Breast epithelium (tissue), 3 donors: ENCODE data around the gene TUG1.

ENCODE experiments used
- POLR2A ChIP-seq: fragments of 450-650 bp; IDR thresholded peaks from one replicate; pipeline ENCODE4 v1.6.1; 2016; ENCODE audit warnings: antibody characterized with exemption, mild to moderate bottlenecking, moderate library complexity
- TF ChIP-seq, protein P1 (sequence below), 3 donors: fragments of 450-650 bp; IDR thresholded peaks; one replicate each; pipeline ENCODE4 v1.5.1; 2016 to 2017; ENCODE audit warnings: antibody characterized with exemption in 3 of 3, mild to moderate bottlenecking in 3 of 3, moderate library complexity in 3 of 3

DNA sequence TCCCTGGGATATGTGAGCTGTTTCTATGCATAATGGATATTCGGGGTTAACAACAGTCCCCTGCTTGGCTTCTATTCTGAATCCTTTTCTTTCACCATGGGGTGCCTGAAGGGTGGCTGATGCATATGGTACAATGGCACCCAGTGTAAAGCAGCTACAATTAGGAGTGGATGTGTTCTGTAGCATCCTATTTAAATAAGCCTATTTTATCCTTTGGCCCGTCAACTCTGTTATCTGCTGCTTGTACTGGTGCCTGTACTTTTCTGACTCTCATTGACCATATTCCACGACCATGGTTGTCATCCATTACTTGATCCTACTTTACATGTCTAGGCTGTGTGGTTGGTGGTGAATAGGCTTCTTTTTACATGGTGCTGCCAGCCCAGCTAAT, 1.3 kb downstream of the TUG1 start:
- TF ChIP-seq, protein P1, sequence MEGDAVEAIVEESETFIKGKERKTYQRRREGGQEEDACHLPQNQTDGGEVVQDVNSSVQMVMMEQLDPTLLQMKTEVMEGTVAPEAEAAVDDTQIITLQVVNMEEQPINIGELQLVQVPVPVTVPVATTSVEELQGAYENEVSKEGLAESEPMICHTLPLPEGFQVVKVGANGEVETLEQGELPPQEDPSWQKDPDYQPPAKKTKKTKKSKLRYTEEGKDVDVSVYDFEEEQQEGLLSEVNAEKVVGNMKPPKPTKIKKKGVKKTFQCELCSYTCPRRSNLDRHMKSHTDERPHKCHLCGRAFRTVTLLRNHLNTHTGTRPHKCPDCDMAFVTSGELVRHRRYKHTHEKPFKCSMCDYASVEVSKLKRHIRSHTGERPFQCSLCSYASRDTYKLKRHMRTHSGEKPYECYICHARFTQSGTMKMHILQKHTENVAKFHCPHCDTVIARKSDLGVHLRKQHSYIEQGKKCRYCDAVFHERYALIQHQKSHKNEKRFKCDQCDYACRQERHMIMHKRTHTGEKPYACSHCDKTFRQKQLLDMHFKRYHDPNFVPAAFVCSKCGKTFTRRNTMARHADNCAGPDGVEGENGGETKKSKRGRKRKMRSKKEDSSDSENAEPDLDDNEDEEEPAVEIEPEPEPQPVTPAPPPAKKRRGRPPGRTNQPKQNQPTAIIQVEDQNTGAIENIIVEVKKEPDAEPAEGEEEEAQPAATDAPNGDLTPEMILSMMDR (IDR thresholded peaks at IDR 0.05): no peak
- no peak for TF ChIP-seq POLR2A
